H4 (cell line): ENCODE results near the gene FOXC2. TPM values are rescaled to one million over a fixed set of nuclear protein-coding genes. Genes with fewer than 3 reads are reported as not detected.

Experiments used
- DNase-seq: peaks from one replicate; pipeline ENCODE4 v3.0.0-alpha.2; 2015; ENCODE audit warnings: low spot score
- total RNA-seq: library from RNA; depleted of rRNA; stranded (reverse); fragments of >200 nt; shearing (Covaris generic); gene quantifications from 2 replicates; pipeline ENCODE4 v1.2.3, GENCODE V29; 2014

FOXC2 gene
- total RNA-seq, 1 experiment from 2014 or later = 0.60 TPM

DNA sequence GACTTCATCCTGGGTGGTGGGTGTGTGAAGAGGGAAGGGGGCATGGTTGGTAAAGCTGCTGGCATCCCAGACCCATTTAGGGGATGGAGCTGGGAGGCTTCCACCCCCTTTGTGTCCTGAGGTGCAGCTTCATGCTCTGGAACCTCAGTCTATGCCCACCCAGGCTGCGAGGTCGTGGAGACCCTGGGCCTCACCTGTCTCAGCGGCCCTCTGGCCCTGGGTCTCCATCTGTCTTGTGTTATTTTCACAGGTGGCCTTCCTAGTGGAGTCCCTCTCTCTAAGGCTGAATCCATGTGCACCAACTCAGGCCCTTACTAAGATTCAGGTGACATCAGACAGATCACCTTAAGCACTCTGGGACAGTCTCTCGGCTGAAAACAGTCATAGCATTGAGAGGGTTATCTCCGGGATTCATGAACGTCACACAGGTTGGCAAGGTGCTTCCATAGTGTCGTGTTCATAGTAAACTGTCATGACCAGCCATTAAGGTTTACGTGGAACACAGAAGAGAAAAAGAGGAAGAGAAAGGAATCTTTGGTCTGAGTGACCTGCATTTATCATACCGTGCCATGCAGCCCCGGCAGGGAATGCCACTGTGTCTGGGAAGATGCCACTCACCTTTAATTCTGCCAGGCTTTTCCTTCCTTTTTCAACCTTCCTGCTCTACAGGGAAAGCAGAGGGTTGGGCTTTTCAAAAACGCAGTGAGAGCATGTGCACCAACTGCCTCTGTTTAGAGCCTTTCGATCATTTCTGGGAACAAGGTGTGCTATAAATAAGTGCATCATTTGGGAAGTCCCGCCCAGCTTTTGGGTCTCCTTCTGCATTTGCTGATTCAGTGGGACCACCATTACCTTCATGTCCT lies 7.2 kb downstream of the FOXC2 start:
- no peak for DNase-seq

DNA sequence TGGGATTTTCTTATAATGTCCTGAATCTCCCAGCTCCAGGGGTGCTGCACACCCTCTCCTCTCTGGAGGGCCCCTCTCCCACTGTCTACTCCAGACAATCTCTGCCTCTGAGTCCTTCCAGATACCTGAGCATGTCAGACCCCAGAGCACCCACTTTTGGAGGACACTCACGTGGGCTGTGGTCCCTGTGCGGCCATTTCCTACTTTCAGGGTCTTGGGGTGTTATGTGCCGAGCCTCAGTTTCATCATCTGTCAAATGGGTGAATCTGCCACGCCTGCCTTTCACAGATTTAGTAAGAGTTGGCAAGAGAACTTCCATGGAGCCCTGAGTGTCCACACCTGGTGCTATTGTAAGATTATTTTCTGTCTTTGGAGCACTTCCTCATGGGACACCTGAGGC lies 8.0 kb downstream of the FOXC2 start:
- DNase-seq = no peak

DNA sequence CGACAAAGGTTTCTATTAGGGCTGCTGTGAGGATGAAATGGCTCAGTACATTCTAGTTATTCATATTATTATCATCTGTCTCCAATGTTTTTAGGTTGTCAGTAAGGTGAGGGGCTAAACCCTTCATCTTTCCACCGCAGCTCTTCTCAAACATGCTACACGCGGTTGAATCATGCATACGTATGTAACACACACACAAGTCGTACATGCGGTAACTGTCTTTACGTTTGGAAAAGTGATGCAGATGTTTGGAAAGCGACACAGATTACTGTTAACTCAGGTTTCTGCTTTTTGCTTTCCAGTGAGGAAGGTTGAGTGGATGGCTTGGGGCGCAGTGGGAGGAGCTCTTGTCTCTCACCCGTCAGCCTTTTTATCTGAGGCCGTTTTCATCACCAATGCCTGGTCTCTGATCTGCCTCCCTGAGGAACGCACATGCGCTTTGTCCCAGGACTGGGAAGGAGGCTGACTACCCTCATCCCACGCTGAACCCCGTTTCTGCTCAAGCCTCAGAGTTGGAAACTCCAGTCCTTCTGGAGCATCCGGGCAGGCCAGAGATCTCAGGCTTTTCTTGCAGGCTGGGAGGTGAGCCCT lies 8.6 kb downstream of the FOXC2 start:
- no peak for DNase-seq

DNA sequence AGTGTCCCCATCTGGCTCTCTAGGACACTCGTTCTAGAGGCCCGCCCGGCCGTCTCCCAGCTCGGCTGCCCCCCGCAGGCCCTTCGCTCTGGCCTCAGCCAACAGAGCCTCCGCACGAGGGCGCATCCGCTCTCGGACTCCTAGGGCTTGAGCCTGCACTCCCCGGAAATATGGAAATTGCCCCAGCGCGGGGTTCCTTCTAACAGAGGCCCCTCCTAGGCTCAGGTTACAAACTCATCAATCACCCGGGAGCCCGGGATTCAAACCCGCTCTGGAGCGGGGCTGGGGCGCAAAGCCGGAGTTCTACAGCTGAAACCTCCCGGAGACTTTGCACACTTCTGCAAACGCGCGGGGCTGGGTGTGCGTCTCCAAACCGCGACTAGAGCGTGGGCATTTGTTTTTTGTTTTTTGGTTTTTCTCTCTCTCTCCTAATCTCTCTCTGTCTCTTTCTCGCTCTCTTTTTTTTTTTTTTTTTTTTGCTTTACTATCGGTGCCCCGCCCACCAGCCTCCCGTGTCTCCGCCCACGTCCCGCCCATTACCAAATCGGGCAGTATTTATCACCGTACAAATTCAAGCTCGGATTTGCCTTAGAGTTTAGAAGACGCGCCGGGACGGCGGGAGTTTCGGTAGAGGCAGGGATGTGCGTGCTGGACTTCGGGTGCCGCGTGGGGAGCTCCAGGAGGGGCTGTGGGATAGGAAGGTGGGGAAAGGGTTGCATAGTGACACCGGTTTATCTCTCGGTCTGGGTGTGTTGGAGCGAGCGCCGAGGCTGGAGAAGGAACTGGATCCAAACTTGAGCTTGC lies 9.3 kb downstream of the FOXC2 start:
- DNase-seq = peak; percentile 82

DNA sequence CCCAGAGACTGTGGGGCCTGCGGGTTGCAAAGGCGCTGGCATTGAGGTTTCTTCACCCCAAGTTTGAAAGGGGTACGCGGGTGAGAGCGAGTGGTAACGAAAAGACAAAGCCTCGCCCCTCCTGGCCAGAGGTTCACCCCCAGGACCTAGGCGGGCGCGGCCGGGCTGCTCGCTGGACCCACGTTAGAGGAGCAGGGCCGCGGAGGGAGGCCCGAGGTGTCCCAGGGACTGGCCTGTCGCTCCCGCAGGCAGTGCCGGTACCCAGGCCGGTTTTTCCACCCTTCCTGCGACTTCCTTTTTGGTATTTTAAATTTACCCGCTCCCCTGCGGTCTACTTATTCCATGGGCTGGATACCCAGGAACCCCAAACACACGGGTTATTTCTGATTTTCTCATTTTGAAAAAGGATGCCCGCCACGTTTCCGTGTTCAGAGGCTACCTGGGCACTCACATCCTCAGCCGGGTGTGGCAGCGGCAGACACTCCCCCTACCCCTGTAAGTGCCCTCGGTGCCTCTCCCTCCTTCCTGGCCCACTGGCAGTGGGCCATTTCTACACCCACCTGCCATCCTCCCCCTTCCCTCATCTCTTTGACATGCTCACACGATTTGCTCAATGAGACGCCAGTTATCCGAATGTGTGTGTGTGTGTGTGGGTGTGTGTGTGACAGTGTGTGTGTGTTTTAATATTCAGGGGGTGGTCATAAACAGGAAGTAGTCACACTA lies 10.1 kb downstream of the FOXC2 start:
- DNase-seq = no peak

DNA sequence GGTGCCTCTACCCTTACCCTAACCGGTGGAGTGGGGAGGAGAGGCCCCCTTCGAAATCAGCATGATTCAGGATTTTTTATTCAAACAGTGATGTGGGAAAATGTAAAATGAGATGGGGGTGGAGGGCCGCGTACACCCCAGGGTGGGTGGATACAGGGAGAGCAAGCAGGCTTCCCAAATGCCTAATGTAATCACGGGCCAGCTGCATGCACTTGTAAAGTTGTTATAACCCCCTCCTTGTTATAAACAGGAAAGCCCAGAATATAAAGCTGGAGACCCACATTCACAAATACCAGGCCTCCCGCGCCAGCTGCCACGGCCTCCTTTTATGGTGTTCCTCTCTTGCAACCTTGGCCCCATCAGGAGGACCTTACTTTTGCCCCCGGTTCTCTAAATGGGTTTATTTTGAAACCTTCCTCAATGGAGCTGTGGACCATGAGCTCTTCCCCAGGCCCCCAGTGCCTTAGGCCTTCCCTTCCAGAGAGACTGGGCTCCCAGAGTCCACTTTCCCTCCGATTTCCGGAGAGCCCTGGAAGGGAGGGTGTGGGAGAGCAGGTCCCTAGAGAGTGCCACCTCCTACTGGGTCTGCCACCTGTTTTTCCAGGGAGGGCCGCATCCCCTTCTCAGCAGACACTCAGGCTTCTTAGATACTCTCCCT lies 10.8 kb downstream of the FOXC2 start:
- peak; percentile 82 for DNase-seq

DNA sequence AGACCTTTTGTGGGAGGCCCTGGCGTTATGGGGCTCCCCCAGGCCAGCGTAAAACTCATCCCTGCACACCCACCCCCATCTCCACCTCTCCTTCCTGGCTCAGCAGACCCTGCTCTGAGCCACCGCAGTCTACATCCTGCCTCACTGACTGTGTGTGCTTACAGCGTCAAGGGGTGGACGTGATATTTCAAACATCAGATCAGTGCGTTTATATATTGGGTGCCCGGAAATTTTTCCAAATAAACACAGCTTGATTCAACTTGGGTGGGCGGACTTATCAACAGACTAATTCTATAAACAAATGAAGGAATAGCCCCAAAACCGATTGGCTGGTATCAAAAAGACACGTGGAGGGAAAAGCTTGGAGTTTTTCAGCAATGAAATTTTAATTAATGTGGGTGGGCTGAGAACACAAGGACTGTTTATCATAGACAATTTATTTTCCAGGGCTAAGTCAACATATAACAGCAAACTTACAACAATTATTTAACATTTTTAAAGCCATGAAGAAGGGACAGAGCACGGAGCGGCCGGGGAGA lies 11.5 kb downstream of the FOXC2 start, which contains the start of gene FOXL1:
Gene FOXL1 (plus strand): TSS at position 489 of the 539 bp plus-strand sequence. CDS start 175 bp downstream, outside the sequence.
- DNase-seq = peak; percentile 79

DNA sequence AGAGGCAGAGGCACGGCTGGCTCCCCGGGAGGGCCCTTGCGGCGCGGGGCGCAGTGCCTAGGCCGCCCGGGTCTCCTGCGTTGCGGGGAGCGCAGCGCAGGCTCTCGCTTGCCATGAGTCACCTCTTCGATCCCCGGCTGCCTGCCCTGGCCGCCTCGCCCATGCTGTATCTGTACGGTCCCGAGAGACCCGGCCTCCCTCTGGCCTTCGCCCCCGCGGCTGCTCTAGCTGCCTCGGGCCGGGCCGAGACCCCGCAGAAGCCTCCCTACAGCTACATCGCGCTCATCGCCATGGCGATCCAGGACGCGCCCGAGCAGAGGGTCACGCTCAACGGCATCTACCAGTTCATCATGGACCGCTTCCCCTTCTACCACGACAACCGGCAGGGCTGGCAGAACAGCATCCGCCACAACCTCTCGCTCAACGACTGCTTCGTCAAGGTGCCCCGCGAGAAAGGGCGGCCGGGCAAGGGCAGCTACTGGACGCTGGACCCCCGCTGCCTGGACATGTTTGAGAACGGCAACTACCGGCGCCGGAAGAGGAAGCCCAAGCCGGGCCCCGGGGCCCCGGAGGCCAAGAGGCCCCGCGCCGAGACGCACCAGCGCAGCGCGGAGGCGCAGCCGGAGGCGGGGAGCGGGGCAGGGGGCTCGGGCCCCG lies 12.1 kb downstream of the FOXC2 start:
- DNase-seq = no peak

DNA sequence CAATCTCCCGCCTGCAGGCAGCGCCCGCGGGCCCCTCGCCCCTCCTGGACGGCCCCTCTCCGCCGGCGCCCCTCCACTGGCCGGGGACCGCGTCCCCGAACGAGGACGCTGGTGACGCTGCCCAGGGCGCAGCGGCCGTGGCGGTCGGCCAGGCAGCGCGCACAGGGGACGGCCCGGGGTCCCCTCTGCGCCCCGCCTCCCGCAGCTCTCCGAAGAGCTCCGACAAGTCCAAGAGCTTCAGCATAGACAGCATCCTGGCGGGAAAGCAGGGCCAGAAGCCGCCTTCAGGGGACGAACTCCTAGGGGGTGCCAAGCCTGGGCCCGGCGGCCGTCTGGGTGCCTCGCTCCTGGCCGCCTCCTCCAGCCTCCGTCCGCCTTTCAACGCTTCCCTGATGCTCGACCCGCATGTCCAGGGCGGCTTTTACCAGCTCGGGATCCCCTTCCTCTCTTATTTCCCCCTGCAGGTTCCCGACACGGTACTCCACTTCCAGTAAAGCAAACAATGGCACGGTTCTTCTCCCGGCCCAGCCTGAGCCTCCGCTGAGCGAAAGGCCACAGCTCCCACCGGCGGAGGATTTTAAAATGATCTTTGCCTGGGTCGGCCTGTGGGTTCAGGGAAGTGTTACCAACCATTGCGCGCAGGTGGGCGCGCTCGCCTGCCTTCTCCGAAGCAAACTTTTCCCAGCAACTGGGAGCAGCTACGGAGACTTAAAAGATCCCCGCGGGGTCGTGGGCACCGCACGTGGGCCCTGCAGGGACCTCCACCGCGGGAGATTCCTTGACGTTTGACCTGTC lies 12.8 kb downstream of the FOXC2 start:
- DNase-seq = no peak

DNA sequence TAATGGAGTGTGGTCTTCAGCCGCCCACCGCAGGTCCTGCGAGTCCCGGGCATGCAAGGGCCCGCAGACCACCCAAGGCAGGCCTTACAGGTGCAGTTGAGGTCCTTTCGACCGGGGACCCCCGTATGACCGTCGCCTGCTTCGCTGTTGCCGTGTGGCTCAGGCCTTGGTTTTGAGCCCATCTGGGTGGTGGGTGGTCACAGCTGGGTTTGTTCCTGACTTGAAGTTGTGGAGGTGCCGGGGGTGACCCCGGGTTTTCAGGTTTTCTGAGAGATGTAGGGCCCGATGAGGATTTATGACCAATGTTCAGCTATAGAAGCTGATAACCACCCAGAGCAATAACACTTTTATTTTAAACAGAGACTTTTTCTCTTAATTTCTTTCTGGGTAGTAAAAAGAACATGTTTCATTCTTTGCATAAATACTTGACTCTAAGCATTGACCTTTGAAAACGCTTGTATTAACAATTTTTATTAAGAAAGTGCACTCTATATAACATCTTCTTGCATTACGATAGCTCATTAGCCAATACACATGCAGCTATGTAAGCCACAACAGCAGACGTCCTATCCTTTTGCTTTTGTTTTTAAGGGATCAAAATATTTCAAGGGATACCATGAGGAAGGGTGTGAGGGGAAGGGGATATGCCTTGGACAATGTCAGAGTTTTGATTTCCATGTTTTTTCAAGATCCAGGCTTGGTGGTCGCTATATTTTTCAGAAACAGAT lies 13.6 kb downstream of the FOXC2 start:
- no peak for DNase-seq

DNA sequence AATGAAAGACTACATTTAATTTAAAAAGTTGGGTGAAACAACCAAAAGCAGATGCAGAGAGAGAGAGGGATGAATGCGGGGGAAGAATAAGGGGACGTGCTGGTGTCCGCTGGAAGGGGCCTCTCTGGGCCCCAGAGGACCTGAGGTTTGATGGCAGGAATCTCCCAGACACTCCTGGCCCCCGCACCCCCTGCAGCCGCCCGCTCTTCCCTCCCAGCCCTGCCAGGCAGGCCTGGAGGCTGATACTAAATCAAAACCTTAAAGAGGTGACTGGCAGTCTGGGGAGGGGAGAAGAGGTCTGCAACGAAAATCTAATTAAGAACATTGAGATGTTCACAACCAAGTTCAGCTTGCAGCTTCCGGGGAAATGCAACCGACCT lies 14.2 kb downstream of the FOXC2 start:
- DNase-seq = no peak

DNA sequence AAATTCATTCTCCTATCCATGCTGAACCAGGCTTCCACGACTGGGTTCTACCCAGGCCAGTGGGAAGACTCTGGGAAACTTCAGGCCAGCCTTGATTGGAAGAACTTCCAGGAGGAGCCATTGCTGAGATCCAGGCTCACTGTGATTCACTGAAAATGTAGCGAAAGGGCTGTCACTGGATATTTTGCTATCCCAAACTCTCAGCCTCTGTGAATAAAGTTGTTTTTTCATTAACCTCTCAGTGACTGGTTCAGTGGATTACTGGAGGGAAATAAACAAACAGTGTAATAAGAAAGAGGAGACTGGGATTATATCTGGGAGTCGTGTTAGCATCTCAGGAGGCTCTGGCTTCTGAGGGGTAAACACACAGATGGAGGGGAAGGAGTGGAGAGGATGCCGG lies 14.8 kb downstream of the FOXC2 start:
- no peak for DNase-seq

DNA sequence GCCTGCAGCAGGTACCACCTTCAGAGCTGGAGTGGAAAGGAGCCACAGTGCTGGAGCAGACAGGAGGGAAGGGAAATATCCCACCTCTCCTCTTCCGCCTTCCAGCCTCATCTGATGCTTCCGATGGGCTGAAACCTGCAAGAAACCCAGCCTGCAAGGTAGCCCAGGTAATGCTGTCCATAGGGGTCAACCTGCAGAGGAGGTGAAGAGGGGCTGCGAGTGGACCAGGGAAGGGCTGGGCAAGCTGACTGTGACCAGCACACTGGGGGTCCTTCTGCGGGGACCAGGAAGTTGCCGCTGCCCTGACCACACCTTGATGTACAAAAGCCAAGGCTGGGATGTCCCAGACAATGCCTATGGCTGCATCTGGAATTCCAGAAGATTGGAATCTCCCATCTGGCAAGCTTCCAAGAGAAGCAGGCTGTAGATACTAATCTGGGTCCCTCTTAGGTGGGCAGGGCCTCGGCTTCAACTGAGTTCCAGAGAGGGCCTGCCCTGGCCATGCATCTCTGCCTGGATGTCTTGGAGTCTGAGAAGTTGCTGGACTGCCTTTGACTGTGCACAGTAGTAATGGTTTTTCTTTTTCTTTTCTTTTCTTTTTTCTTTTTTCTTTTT lies 17.5 kb downstream of the FOXC2 start:
- DNase-seq = no peak

DNA sequence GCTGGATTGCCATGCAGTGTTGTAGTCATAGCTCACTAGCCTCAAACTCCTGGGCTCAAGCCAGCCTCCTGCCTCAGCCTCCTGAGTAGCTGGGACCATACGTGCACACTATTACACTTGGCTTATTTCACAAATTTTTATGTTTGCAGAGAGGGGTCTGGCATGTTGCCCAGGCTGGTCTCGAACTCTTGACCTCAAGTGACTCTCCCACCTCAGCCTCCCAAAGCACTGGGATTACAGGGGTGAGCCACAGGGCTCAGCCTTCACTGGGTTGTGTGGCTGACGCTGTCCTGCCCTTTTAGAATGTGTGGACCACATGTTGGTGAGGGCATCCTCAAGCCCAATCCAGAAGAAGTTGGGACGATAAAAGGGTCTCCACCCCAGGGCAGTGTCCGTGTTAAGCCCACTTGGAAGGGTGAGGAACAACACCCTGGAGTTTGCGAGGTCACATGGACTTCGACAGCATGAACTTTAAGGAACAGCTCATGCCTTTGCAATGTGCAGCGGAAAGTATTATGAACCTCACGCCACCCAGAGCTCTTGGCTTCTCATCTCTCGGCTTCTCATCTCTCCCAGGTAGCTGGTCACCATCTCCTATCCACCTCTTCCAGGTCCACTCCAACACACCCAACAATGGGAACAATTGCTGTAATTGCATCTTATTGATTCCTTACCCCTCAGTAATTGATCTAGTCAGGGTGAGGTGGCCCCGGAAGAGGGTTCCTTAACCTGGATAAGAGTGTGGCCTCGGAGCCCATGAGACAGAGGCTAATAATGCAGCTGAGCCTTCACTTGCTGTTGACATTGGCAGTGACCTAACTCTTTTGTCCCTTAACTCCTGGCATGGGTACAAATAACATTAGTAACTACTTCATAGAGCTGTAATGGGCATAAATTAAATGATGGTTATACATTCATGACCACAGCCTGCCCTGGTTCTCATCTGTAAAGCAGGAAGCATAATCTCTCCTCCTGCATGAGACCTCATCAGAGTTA lies 18.4 kb downstream of the FOXC2 start:
- peak; percentile 58 for DNase-seq

DNA sequence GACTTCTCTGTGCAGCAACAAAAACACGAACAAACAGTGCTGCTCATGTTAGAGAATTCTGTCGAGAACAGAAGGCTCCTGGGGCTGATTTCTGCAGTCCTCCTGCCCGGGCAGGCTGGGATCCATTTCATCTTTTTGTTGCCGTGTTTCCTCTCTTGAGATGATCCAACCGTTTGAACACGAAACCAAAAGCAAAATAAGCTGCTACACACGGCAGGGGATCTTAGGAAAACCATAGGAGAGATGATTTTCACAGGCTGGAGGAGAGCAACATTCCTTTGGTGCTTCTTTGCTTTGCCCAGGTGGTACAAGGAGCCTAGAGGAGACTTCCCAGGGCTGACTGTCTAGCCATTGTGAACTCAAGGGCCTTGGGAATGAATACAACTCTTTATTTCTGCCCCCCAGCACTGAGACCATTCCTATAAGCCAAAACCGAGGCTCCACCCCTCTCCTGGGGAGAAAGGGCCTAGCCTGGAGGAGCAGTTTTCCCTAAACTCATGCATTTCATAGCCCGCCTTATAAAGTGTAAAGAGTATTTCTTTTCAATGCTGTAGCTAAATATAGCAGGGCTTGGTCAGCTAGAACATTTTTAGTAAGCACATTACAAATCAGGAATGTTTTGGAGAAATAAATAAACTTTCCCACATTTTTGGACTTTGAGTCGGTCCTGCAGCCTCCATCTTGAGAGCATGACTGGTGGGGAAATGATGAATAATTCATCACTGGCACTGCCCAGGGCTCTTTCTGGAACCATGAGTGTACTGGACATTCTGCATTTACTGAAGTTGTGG lies 19.4 kb downstream of the FOXC2 start:
- DNase-seq = peak; percentile 57

DNA sequence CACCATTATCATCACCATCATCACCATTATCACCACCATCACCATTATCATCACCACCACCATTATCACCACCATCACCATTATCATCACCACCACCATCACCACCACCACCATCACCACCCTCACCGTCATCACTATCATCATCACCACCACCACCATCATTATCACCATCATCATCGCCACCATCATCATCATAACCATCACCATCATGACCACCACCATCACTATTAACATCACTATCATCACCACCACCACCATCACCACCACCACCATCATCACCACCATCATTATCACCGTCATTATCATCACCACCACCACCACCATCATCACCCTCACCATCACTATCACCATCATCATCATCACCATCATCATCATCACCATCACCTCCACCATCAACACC lies 20.9 kb downstream of the FOXC2 start:
- DNase-seq = no peak
